Parathyroid adenoma (tissue), 2 donors: Measurements from ENCODE around the gene CDKN2A.

ENCODE experiments used
- H2AFZ ChIP-seq: fragments of 300-600 bp; sonication (generic); one replicate; pipeline ENCODE4 v1.7.0; 2017; ENCODE audit warnings: antibody characterized with exemption, mild to moderate bottlenecking
- H3K27ac ChIP-seq: fragments of 300-600 bp; sonication (generic); one replicate; pipeline ENCODE4 v1.7.0; 2017
- H3K27me3 ChIP-seq: fragments of 300-600 bp; sonication (generic); one replicate; pipeline ENCODE4 v1.7.0; 2017; ENCODE audit warnings: low read length; ENCODE audit not compliant: control insufficient read depth, insufficient read depth
- H3K36me3 ChIP-seq: fragments of 300-600 bp; sonication (generic); one replicate; pipeline ENCODE4 v1.7.0; 2017; ENCODE audit warnings: low read length; ENCODE audit not compliant: control insufficient read depth, insufficient read depth
- H3K4me1 ChIP-seq: fragments of 300-600 bp; sonication (generic); one replicate; pipeline ENCODE4 v1.7.0; 2017; ENCODE audit warnings: control low read depth
- H3K4me2 ChIP-seq: fragments of 300-600 bp; sonication (generic); one replicate; pipeline ENCODE4 v1.7.0; 2017; ENCODE audit warnings: low read length
- H3K4me3 ChIP-seq: fragments of 300-600 bp; sonication (generic); one replicate; pipeline ENCODE4 v1.7.0; 2017; ENCODE audit warnings: low read depth, low read length
- H3K79me2 ChIP-seq: fragments of 300-600 bp; sonication (generic); one replicate; pipeline ENCODE4 v1.7.0; 2017; ENCODE audit warnings: control low read depth
- H3K9ac ChIP-seq: fragments of 300-600 bp; sonication (generic); one replicate; pipeline ENCODE4 v1.7.0; 2017; ENCODE audit warnings: mild to moderate bottlenecking
- H3K9me3 ChIP-seq: fragments of 300-600 bp; sonication (generic); one replicate; pipeline ENCODE4 v1.7.0; 2017; ENCODE audit warnings: low read length; ENCODE audit not compliant: control insufficient read depth
- CTCF ChIP-seq: fragments of 300-600 bp; sonication (generic); IDR thresholded peaks from one replicate; pipeline ENCODE4 v1.7.0; 2017; ENCODE audit warnings: antibody characterized with exemption, mild to moderate bottlenecking
- donor health status: primary hyperparathyroidism.

Gene CDKN2A

GRCh38 chr9:22008717-22009505, 14.7 kb upstream of the CDKN2A start, which contains the start of gene CDKN2B:
Gene CDKN2B (minus strand): TSS chr9:22009305. CDS start chr9:22008953, 352 bp downstream.
- no peak within 1 kb of the TSS for H3K9ac ChIP-seq
- H3K27me3 ChIP-seq, result no peaks in the 10 kb centered on the region

GRCh38 chr9:22008384-22008716, 14.2 kb upstream of the CDKN2A start:
- H3K79me2 ChIP-seq, result no peaks in the 10 kb centered on the region
- peak overlapping the region; percentile 90 for H2AFZ ChIP-seq
- H3K4me3 ChIP-seq, result peak overlapping the region; percentile 75
- peak overlapping the region; percentile 92 for H3K4me2 ChIP-seq
- no peaks in the 10 kb centered on the region for H3K4me1 ChIP-seq
- H3K27me3 ChIP-seq, result no peaks in the 10 kb centered on the region
- TF ChIP-seq CTCF, result no peak
- H3K9me3 ChIP-seq, result no peaks in the 10 kb centered on the region
- no peaks in the 10 kb centered on the region for H3K36me3 ChIP-seq
- H3K27ac ChIP-seq, result peak overlapping the region; percentile 79
- no peak overlapping the region for H3K9ac ChIP-seq

More at GRCh38 chr9:22008717-22009505, 14.7 kb upstream of the CDKN2A start, which contains the start of gene CDKN2B:
- no peaks in the 10 kb centered on the region for H3K36me3 ChIP-seq
- peak within 1 kb of the TSS; percentile 75 for H3K4me3 ChIP-seq
- H2AFZ ChIP-seq, result peak within 1 kb of the TSS; percentile 90
- H3K9me3 ChIP-seq, result no peaks in the 10 kb centered on the region
- H3K27ac ChIP-seq, result peak within 1 kb of the TSS; percentile 79
- H3K4me2 ChIP-seq, result peak within 1 kb of the TSS; percentile 92
- H3K79me2 ChIP-seq, result no peaks in the 10 kb centered on the region
- no peaks in the 10 kb centered on the region for H3K4me1 ChIP-seq
- peak; percentile 57 for TF ChIP-seq CTCF

- no peak for TF ChIP-seq CTCF
- Histone ChIP-seq H3K79me2 (no peaks in the 10 kb centered on the region), H3K27me3 (no peaks in the 10 kb centered on the region), H2AFZ (no peak overlapping the region), H3K4me3 (no peak overlapping the region), H3K9me3 (no peaks in the 10 kb centered on the region), H3K4me1 (no peaks in the 10 kb centered on the region), H3K4me2 (no peak overlapping the region), H3K36me3 (no peaks in the 10 kb centered on the region), H3K27ac (no peak overlapping the region), H3K9ac (no peak overlapping the region)
Observed at GRCh38 chr9:22005702-22006606, 11.8 kb upstream of the CDKN2A start.

- H3K27ac ChIP-seq, result no peak overlapping the region
- no peaks in the 10 kb centered on the region for H3K9me3 ChIP-seq
- no peaks in the 10 kb centered on the region for H3K4me1 ChIP-seq
- H2AFZ ChIP-seq, result no peak overlapping the region
- no peak overlapping the region for H3K4me2 ChIP-seq
- no peaks in the 10 kb centered on the region for H3K79me2 ChIP-seq
- no peak for TF ChIP-seq CTCF
- H3K9ac ChIP-seq, result no peak overlapping the region
- H3K27me3 ChIP-seq, result no peaks in the 10 kb centered on the region
- no peaks in the 10 kb centered on the region for H3K36me3 ChIP-seq
- no peak overlapping the region for H3K4me3 ChIP-seq
Observed at GRCh38 chr9:22005021-22005701, 11.0 kb upstream of the CDKN2A start.
